ENCODE measurements around the gene PURB. TPM values are rescaled to one million over a fixed set of nuclear protein-coding genes. Genes with fewer than 3 reads are reported as not detected.
"Not testable (repeated sequence)": the region's sequence is repeated elsewhere in the genome, so short reads cannot be mapped to it uniquely, and the experiment has no call there.

The PURB gene
- total RNA-seq, 1 donor from 2014 or later = 26.2 TPM

GRCh38 chr7:44876393-44876792 is 8.9 kb downstream of the PURB start:
- Mint-ChIP-seq H3K4me3 (no peak overlapping the region), H3K36me3 (ENCODE audit: low read depth) (peaks cover 12% of the 10 kb centered on the region), H3K9me3 (peaks cover 9% of the 10 kb centered on the region), H3K27me3 (ENCODE audit: low read depth) (no peaks in the 10 kb centered on the region), H3K4me1 (peaks cover 21% of the 10 kb centered on the region), H3K27ac (ENCODE audit: unreplicated experiment) (no peak overlapping the region)
- no peak for TF ChIP-seq CTCF (conservative IDR thresholded peaks at IDR 0.05)
- no peak for DNase-seq (ENCODE audit: low read depth, low spot score)

DNA sequence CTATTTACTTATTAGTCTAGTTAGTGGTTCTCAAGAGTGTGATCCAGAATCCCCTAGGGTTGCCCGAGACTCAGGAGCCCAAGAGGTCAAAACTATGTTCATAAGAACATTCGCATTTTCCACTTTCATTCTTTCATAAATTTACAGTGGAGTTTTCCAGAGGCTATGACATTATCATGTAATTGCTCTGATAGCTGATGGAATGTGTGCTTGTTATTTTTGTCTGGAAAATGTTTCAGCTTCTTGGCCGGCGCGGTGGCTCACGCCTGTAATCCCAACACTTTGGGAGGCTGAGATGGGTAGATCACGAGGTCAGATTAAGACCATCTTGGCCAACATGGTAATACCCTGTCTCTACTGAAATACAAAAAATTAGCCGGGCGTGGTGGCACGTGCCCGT is 10.1 kb downstream of the PURB start:
- Mint-ChIP-seq H3K27me3 (ENCODE audit: low read depth) (no peaks in the 10 kb centered on the region), H3K36me3 (ENCODE audit: low read depth) (peaks cover 8% of the 10 kb centered on the region), H3K9me3 (peaks cover 9% of the 10 kb centered on the region), H3K4me1 (peaks cover 9% of the 10 kb centered on the region), H3K4me3 (no peak overlapping the region), H3K27ac (ENCODE audit: unreplicated experiment) (no peak overlapping the region)
- no peak for TF ChIP-seq CTCF (conservative IDR thresholded peaks at IDR 0.05)
- no peak for DNase-seq (ENCODE audit: low read depth, low spot score)

DNA sequence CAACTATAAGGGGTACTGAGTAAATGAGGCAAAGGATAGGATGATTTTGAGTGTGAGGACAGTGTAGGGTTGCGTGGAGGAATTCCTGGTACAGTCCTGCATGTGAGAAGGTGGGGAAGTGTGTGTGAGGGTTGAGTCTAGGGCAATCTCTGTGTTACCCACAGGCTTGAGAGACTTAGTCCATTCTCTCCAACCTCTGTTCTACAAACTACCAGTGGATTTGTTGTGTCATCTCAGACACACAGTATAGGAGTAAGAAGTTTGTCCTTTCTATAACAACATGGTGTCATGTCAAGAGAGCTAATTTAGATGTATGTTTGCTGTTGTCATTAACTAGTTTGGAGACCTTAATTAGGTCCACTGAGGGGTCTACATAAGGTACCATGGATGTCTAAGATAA is 12.5 kb downstream of the PURB start:
- DNase-seq (ENCODE audit: low read depth, low spot score) = no peak
- H3K9me3 Mint-ChIP-seq = peaks cover 12% of the 10 kb centered on the region
- no peaks in the 10 kb centered on the region for H3K27me3 Mint-ChIP-seq (ENCODE audit: low read depth)
- no peak overlapping the region for H3K4me3 Mint-ChIP-seq
- H3K27ac Mint-ChIP-seq (ENCODE audit: unreplicated experiment) = no peak overlapping the region
- TF ChIP-seq CTCF (conservative IDR thresholded peaks at IDR 0.05) = no peak
- no peaks in the 10 kb centered on the region for H3K4me1 Mint-ChIP-seq
- H3K36me3 Mint-ChIP-seq (ENCODE audit: low read depth) = peaks cover 9% of the 10 kb centered on the region

- not testable (repeated sequence) for H3K36me3 Mint-ChIP-seq (ENCODE audit: low read depth); H3K27me3 Mint-ChIP-seq (ENCODE audit: low read depth); H3K4me1 Mint-ChIP-seq; H3K4me3 Mint-ChIP-seq; DNase-seq (ENCODE audit: low read depth, low spot score); H3K27ac Mint-ChIP-seq (ENCODE audit: unreplicated experiment)
- peaks cover 12% of the 10 kb centered on the region for H3K9me3 Mint-ChIP-seq
Observed at GRCh38 chr7:44871918-44872317, 13.4 kb downstream of the PURB start.

- H3K9me3 Mint-ChIP-seq = peaks cover 12% of the 10 kb centered on the region
- H3K36me3 Mint-ChIP-seq (ENCODE audit: low read depth); DNase-seq (ENCODE audit: low read depth, low spot score); H3K27ac Mint-ChIP-seq (ENCODE audit: unreplicated experiment); H3K4me3 Mint-ChIP-seq; H3K27me3 Mint-ChIP-seq (ENCODE audit: low read depth); H3K4me1 Mint-ChIP-seq: not testable (repeated sequence)
Observed at GRCh38 chr7:44870780-44871179, 14.6 kb downstream of the PURB start.

DNA sequence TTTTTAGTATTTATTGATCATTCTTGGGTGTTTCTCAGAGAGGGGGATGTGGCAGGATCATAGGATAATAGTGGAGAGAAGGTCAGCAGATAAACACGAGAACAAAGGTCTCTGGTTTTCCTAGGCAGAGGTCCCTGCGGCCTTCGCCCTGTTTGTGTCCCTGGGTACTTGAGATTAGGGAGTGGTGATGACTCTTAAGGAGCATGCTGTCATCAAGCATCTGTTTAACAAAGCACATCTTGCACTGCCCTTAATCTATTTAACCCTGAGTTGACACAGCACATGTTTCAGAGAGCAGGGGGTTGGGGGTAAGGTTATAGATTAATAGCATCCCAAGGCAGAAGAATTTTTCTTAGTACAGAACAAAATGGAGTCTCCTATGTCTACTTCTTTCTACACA is 15.0 kb downstream of the PURB start:
- H3K27me3 Mint-ChIP-seq (ENCODE audit: low read depth); H3K4me1 Mint-ChIP-seq; H3K4me3 Mint-ChIP-seq; DNase-seq (ENCODE audit: low read depth, low spot score); H3K27ac Mint-ChIP-seq (ENCODE audit: unreplicated experiment); H3K36me3 Mint-ChIP-seq (ENCODE audit: low read depth): not testable (repeated sequence)
- peaks cover 12% of the 10 kb centered on the region for H3K9me3 Mint-ChIP-seq

DNA sequence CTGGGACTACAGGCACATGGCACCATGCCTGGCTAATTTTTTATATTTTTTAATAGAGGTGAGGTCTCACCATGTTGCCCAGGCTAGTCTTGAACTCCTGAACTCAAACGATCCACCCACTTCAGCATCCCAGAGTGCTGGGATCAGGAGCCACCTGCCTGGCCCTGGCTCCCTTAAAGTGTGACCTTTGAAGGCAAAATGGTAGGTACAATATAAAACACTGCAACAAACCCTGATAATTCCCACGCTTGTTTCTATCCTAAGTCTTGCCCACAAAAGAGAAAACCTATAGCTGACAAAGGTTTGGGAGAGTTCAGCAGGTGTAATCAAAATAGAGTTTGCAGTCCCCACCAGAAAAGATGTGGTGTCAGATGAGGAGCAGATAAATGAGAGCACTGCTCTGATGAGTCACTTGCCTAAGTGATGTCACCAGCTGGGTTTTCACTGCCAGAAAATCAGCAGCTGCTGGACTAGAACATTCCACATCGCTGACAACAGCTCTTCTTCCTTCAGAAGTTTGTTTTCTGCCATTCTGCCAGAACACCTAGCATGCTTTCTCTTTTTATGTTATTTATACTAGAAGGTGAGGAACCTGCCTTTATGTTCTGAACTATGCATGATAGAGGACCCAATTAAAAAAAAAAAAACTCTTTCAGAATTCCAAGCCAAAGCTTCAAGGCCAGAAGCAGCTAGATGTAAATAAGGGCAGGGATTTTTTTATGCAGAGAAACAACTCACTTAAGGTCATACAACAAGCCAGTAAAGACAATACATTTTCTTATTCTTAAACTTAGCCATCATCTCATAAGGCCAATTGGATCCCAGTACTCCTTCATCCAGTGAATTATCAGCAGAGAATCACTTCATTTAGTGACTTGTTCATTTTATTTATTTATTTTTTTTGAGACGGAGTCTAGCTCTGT is 18.0 kb downstream of the PURB start:
- Mint-ChIP-seq H3K4me3 (no peak overlapping the region), H3K9me3 (peaks cover 3% of the 10 kb centered on the region), H3K27ac (ENCODE audit: unreplicated experiment) (no peak overlapping the region), H3K4me1 (no peaks in the 10 kb centered on the region), H3K36me3 (ENCODE audit: low read depth) (peaks cover 3% of the 10 kb centered on the region), H3K27me3 (ENCODE audit: low read depth) (peaks cover 17% of the 10 kb centered on the region)
- DNase-seq (ENCODE audit: low read depth, low spot score) = no peak
- no peak for TF ChIP-seq CTCF (conservative IDR thresholded peaks at IDR 0.05)

DNA sequence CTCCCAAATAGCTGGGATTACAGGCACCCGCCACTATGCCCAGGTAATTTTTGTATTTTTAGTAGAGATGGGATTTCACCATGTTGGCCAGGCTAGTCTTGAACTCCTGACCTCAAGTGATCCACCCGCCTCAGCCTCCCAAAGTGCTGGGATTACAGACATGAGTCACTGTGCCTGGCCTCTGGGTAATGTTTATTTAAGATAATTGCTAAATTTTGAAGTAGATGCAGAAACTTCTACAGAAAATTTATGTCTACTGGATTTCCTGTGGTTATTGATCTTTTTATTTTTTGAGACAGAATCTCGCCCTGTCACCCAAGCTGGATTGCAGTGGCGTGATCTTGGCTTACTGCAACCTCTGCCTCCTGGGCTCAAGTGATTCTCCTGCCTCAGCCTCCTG is 23.4 kb downstream of the PURB start:
- not testable (repeated sequence) for H3K36me3 Mint-ChIP-seq (ENCODE audit: low read depth); H3K4me1 Mint-ChIP-seq; H3K27ac Mint-ChIP-seq (ENCODE audit: unreplicated experiment); H3K9me3 Mint-ChIP-seq; H3K4me3 Mint-ChIP-seq; DNase-seq (ENCODE audit: low read depth, low spot score)
- peaks cover 24% of the 10 kb centered on the region for H3K27me3 Mint-ChIP-seq (ENCODE audit: low read depth)
